Measurements from ENCODE around the gene CADPS. TPM values are rescaled to one million over a fixed set of nuclear protein-coding genes. Genes with fewer than 3 reads are reported as not detected.

The CADPS gene
- 0.03 TPM in 1 of 2 replicates, not detected in the other for total RNA-seq (2014; rRNA removed; shearing (Covaris generic))

GRCh38 chr3:62874711-62875557 is at the start of gene CADPS:
Gene CADPS, minus strand, starts transcription at chr3:62875416. Its CDS starts 387 bp downstream, at chr3:62875029.

GRCh38 chr3:62373215-62373614 is 502.0 kb downstream of the CADPS start, which contains the start of gene FEZF2:
Gene FEZF2, minus strand, starts transcription at chr3:62373550. Its CDS starts 682 bp downstream, at chr3:62372868.

Small RNA genes within 50 kb of the gene (small RNA-seq; reads per million reads assigned to genes)
- not detected for gene RN7SL863P
- gene RNU6-139P = not detected

Measured in A375 (cell line).